Stimulated activated naive CD8-positive, alpha-beta T cell treated with anti-CD3 and anti-CD28 coated beads, Interleukin-15, Interleukin-2, amounts not matched to agents 100 U/mL and 50 U/mL, for 24 hours (primary cell): Measurements from ENCODE around the gene PHF21A.

ENCODE experiments used
- ATAC-seq: fragments of 150-1000 bp; cut with Tn5 transposase; one replicate; pipeline ENCODE4 v1.10.0; 2021
- DNase-seq: peaks from one replicate; pipeline ENCODE4 v3.0.0; 2021

The PHF21A gene

GRCh38 chr11:46121301-46121723 lies at the start of gene PHF21A:
TSS of gene PHF21A (minus strand) at chr11:46121454. CDS start at chr11:46084219, 37,235 bp downstream.
- DNase-seq: peak; percentile 93
- ATAC-seq: peak; percentile 82

GRCh38 chr11:46170797-46171196 lies 49.5 kb upstream of the PHF21A start:
- DNase-seq (no peak), ATAC-seq (no peak)

- DNase-seq: no peak
- no peak for ATAC-seq
These were observed 41.4 kb upstream of the PHF21A start for GRCh38 chr11:46162700-46163099.

GRCh38 chr11:46161201-46161600 lies 39.9 kb upstream of the PHF21A start:
- no peak for ATAC-seq

GRCh38 chr11:46160100-46160499 lies 38.8 kb upstream of the PHF21A start:
- ATAC-seq (no peak), DNase-seq (no peak)

More at GRCh38 chr11:46161201-46161600, 39.9 kb upstream of the PHF21A start:
- DNase-seq: no peak

- no peak for ATAC-seq
- DNase-seq: no peak
These were observed 38.4 kb upstream of the PHF21A start for GRCh38 chr11:46159680-46160079.

- DNase-seq: no peak
- ATAC-seq: no peak
These were observed 28.6 kb upstream of the PHF21A start for GRCh38 chr11:46149826-46150225.

- no peak for DNase-seq
- ATAC-seq: no peak
These were observed 28.1 kb upstream of the PHF21A start for GRCh38 chr11:46149342-46149741.

GRCh38 chr11:46144741-46145140 lies 23.5 kb upstream of the PHF21A start:
- no peak for ATAC-seq
- no peak for DNase-seq

GRCh38 chr11:46143049-46143806 lies 22.0 kb upstream of the PHF21A start:
- no peak for DNase-seq
- no peak for ATAC-seq

- DNase-seq (no peak), ATAC-seq (no peak)
These were observed 21.3 kb upstream of the PHF21A start for GRCh38 chr11:46142561-46142960.

GRCh38 chr11:46141597-46141996 lies 20.3 kb upstream of the PHF21A start:
- ATAC-seq: no peak
- no peak for DNase-seq

- DNase-seq: no peak
- no peak for ATAC-seq
These were observed 13.3 kb upstream of the PHF21A start for GRCh38 chr11:46134540-46134939.

GRCh38 chr11:46134061-46134460 lies 12.8 kb upstream of the PHF21A start:
- ATAC-seq: no peak

GRCh38 chr11:46133119-46133518 lies 11.9 kb upstream of the PHF21A start:
- DNase-seq: no peak
- ATAC-seq: no peak

More at GRCh38 chr11:46134061-46134460, 12.8 kb upstream of the PHF21A start:
- no peak for DNase-seq

- ATAC-seq (no peak), DNase-seq (no peak)
These were observed 9.2 kb upstream of the PHF21A start for GRCh38 chr11:46130286-46130940.

GRCh38 chr11:46129133-46129532 lies 7.9 kb upstream of the PHF21A start:
- ATAC-seq (no peak), DNase-seq (no peak)

GRCh38 chr11:46127150-46127638 lies 5.9 kb upstream of the PHF21A start:
- DNase-seq (peak; percentile 47), ATAC-seq (peak; percentile 95)

GRCh38 chr11:46125284-46125683 lies 4.0 kb upstream of the PHF21A start:
- DNase-seq (no peak), ATAC-seq (no peak)

- ATAC-seq (no peak), DNase-seq (no peak)
These were observed 1.9 kb upstream of the PHF21A start for GRCh38 chr11:46122945-46123715.

- peak; percentile 71 for DNase-seq
- ATAC-seq: peak; percentile 39
These were observed 647 bp upstream of the PHF21A start for GRCh38 chr11:46121724-46122477.
